ENCODE data around the gene SCAI.

Gene SCAI

DNA sequence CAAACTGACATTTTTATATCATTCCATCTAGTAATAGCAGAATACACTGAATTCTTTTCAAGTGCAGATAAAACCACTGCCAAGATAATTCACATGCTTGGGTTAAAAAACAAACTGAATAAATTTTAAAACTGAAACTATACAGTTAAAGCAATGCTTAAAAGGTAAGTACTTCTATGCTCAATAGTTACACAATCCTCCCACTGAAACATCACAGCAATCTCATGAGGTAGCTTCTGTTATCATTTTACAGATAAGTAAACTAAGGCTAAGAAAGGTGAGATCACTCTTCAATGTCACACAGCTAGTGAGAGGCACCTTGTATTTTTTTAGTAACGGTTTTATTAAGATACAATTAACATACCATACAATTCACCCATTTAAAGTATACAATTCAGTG lies 189.1 kb downstream of the SCAI start:
- H3K27me3 ChIP-seq (ENCODE audit: control insufficient read depth, low read length): no peaks in the 10 kb centered on the region
- H3K4me3 ChIP-seq (ENCODE audit: low read length): no peak overlapping the region
- no peaks in the 10 kb centered on the region for H3F3A ChIP-seq (ENCODE audit: control insufficient read depth, insufficient read depth)
- H3K9me3 ChIP-seq (ENCODE audit: control insufficient read depth, insufficient read depth, low read length): no peaks in the 10 kb centered on the region
- no peaks in the 10 kb centered on the region for H4K20me1 ChIP-seq (ENCODE audit: control insufficient read depth, insufficient read depth, low read depth, low read length)
- no peak overlapping the region for H3K27ac ChIP-seq (ENCODE audit: low read depth, low read length)
- H3K79me2 ChIP-seq (ENCODE audit: control insufficient read depth, low read length): no peaks in the 10 kb centered on the region
- no peaks in the 10 kb centered on the region for H3K36me3 ChIP-seq (ENCODE audit: control insufficient read depth, low read length)
- no peaks in the 10 kb centered on the region for H3K9me2 ChIP-seq (replicated peaks; ENCODE audit: control insufficient read depth, low read length)
- no peak for TF ChIP-seq EZH2phosphoT487 (IDR thresholded peaks at IDR 0.05; ENCODE audit: borderline replicate concordance, low read length)
- TF ChIP-seq, protein P1, sequence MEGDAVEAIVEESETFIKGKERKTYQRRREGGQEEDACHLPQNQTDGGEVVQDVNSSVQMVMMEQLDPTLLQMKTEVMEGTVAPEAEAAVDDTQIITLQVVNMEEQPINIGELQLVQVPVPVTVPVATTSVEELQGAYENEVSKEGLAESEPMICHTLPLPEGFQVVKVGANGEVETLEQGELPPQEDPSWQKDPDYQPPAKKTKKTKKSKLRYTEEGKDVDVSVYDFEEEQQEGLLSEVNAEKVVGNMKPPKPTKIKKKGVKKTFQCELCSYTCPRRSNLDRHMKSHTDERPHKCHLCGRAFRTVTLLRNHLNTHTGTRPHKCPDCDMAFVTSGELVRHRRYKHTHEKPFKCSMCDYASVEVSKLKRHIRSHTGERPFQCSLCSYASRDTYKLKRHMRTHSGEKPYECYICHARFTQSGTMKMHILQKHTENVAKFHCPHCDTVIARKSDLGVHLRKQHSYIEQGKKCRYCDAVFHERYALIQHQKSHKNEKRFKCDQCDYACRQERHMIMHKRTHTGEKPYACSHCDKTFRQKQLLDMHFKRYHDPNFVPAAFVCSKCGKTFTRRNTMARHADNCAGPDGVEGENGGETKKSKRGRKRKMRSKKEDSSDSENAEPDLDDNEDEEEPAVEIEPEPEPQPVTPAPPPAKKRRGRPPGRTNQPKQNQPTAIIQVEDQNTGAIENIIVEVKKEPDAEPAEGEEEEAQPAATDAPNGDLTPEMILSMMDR (IDR thresholded peaks at IDR 0.05; ENCODE audit: low read depth, low read length, poor library complexity, severe bottlenecking): no peak
- H3K4me1 ChIP-seq (ENCODE audit: control insufficient read depth, low read length): peaks cover 25% of the 10 kb centered on the region
- no peak overlapping the region for H3K4me2 ChIP-seq (ENCODE audit: low read length)

DNA sequence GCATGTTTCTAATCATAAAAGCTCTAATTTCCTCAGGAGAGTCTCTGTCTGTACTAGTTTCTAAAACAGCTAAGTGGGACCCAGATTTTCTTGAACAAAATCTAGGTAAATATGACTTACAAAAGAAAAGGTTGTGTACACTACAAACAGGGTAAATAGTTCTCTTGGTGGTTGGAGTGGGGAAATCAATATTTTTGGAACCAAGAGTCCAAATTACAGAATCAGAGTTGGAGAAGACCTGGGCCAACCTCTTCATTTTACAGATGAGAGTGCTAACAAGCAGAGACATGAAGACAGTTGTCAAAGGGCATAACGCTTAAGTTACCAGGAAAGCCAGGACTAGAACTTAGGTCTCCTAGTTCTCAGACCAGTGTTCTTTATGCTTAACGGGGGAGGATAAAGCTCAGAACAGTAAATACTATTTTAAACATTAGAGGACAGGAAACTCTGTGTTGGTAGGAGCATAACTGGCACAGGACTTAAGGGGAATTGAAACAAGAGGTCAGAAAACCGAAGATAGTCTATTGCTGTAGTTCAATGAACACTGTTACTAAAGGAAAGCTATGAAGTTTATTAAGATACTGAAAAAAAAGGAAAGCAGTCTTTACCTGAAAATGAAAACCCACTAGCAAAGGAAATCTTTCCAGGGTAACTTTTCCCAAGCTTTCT lies 193.1 kb downstream of the SCAI start:
- H3K27me3 ChIP-seq (ENCODE audit: control insufficient read depth, low read length): no peaks in the 10 kb centered on the region
- peaks cover 4% of the 10 kb centered on the region; the same call in 1 of the 2 replicates for H3F3A ChIP-seq (ENCODE audit: control insufficient read depth, insufficient read depth)
- peak overlapping the region; percentile 15; the same call in 1 of the 2 replicates for H3K27ac ChIP-seq (ENCODE audit: low read depth, low read length)
- H3K4me3 ChIP-seq (ENCODE audit: low read length): peak overlapping the region; percentile 13; the same call in 1 of the 2 replicates
- H3K79me2 ChIP-seq (ENCODE audit: control insufficient read depth, low read length): no peaks in the 10 kb centered on the region
- no peaks in the 10 kb centered on the region for H3K9me2 ChIP-seq (replicated peaks; ENCODE audit: control insufficient read depth, low read length)
- H4K20me1 ChIP-seq (ENCODE audit: control insufficient read depth, insufficient read depth, low read depth, low read length): 0 out of 2 replicates have a peak, but pooled peaks cover 3% of the 10 kb centered on the region
- no peaks in the 10 kb centered on the region for H3K9me3 ChIP-seq (ENCODE audit: control insufficient read depth, insufficient read depth, low read length)
- no peaks in the 10 kb centered on the region for H3K36me3 ChIP-seq (ENCODE audit: control insufficient read depth, low read length)
- H3K4me2 ChIP-seq (ENCODE audit: low read length): peak overlapping the region; percentile 53
- TF ChIP-seq, protein P1 (IDR thresholded peaks at IDR 0.05; ENCODE audit: low read depth, low read length, poor library complexity, severe bottlenecking): no peak
- no peak for TF ChIP-seq EZH2phosphoT487 (IDR thresholded peaks at IDR 0.05; ENCODE audit: borderline replicate concordance, low read length)
- peaks cover 31% of the 10 kb centered on the region for H3K4me1 ChIP-seq (ENCODE audit: control insufficient read depth, low read length)

DNA sequence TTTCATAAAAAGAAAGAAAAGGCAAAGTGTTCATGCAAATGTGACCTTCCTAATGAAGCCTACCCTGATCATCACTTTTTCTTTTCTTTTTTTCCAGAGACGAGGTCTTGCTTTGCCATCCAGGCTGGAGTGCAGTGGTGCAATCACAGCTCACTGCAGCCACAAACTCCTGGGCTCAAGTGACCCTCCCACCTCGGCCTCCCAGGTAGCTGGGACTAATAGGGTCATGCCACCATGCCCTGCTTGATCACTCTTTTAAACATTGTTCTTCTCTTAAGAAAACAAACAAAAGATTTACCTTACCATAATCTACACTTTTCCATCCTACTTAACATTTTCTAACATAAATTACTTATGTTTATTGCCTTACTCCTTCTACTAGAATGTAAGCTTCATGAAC lies 193.9 kb downstream of the SCAI start:
- H3K4me1 ChIP-seq (ENCODE audit: control insufficient read depth, low read length): peaks cover 31% of the 10 kb centered on the region
- no peaks in the 10 kb centered on the region for H3K9me2 ChIP-seq (replicated peaks; ENCODE audit: control insufficient read depth, low read length)
- H3K27me3 ChIP-seq (ENCODE audit: control insufficient read depth, low read length): no peaks in the 10 kb centered on the region
- no peak overlapping the region for H3K27ac ChIP-seq (ENCODE audit: low read depth, low read length)
- no peak overlapping the region for H3K4me3 ChIP-seq (ENCODE audit: low read length)
- no peak overlapping the region for H3K4me2 ChIP-seq (ENCODE audit: low read length)
- H3K79me2 ChIP-seq (ENCODE audit: control insufficient read depth, low read length): no peaks in the 10 kb centered on the region
- TF ChIP-seq EZH2phosphoT487 (IDR thresholded peaks at IDR 0.05; ENCODE audit: borderline replicate concordance, low read length): no peak
- TF ChIP-seq, protein P1 (IDR thresholded peaks at IDR 0.05; ENCODE audit: low read depth, low read length, poor library complexity, severe bottlenecking): no peak
- H3K36me3 ChIP-seq (ENCODE audit: control insufficient read depth, low read length): no peaks in the 10 kb centered on the region
- H3F3A ChIP-seq (ENCODE audit: control insufficient read depth, insufficient read depth): peaks cover 4% of the 10 kb centered on the region; the same call in 1 of the 2 replicates
- no peaks in the 10 kb centered on the region for H3K9me3 ChIP-seq (ENCODE audit: control insufficient read depth, insufficient read depth, low read length)
- 0 out of 2 replicates have a peak, but pooled peaks cover 3% of the 10 kb centered on the region for H4K20me1 ChIP-seq (ENCODE audit: control insufficient read depth, insufficient read depth, low read depth, low read length)
